AG10803 (cell line): Measurements from ENCODE around the gene KRTAP21-3.
"Not testable (repeated sequence)": the region's sequence is repeated elsewhere in the genome, so short reads cannot be mapped to it uniquely, and the experiment has no call there.

Source experiments
- DNase-seq: peaks from one replicate; pipeline ENCODE4 v3.0.0; 2010; ENCODE audit warnings: low read depth
- H3K4me3 ChIP-seq: 2 replicates; pipeline ENCODE4 v1.5.1; 2011; ENCODE audit warnings: mild to moderate bottlenecking, low read length, control low read depth
- CTCF ChIP-seq: conservative IDR thresholded peaks from 2 replicates; pipeline ENCODE4 v1.5.1; 2011; ENCODE audit warnings: mild to moderate bottlenecking, low read length, control low read depth, inconsistent platforms

KRTAP21-3 gene

GRCh38 chr21:30718239-30718909, at the start of gene KRTAP21-3:
KRTAP21-3 (minus strand) TSS chr21:30718777; CDS start chr21:30718759, 18 bp downstream.
- no peak for TF ChIP-seq CTCF
- DNase-seq: no peak
- H3K4me3 ChIP-seq: no peak within 1 kb of the TSS

- no peak for DNase-seq
- no peak for TF ChIP-seq CTCF
- no peak overlapping the region for H3K4me3 ChIP-seq
Measured at GRCh38 chr21:30760776-30761175, 42.2 kb upstream of the KRTAP21-3 start.

GRCh38 chr21:30758306-30758705, 39.7 kb upstream of the KRTAP21-3 start:
- DNase-seq: no peak
- H3K4me3 ChIP-seq: no peak overlapping the region
- TF ChIP-seq CTCF: no peak

GRCh38 chr21:30755328-30755727, 36.8 kb upstream of the KRTAP21-3 start, which contains the start of gene KRTAP21-1:
KRTAP21-1 (minus strand) TSS chr21:30755428; CDS start chr21:30755378, 50 bp downstream.
- not testable (repeated sequence) for DNase-seq, H3K4me3 ChIP-seq

- no peak for DNase-seq
- no peak for TF ChIP-seq CTCF
Measured at GRCh38 chr21:30747159-30747558, 28.6 kb upstream of the KRTAP21-3 start, which contains the start of gene KRTAP21-2. KRTAP21-2 (minus strand) TSS chr21:30747259; CDS start chr21:30747202, 57 bp downstream.

DNA sequence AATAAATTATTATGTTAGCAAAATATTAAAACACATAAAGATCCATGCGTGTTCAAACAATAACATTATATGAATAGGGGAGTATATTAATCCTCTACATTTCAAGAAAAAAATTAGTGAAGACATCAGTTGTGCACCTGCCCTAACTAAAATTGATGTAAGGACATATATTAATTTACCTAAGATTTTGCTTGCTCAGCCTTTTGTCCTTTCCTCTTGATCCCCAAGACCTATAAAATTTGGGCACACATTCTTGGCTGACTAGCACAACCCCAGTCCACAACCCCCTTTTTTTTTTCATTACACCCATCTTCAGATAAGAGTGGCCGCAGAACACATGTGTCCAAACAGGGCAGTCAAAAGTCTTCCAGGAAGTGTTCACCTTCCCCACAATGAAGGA, 21.9 kb upstream of the KRTAP21-3 start:
- no peak for DNase-seq
- no peak for TF ChIP-seq CTCF

More at GRCh38 chr21:30747159-30747558, 28.6 kb upstream of the KRTAP21-3 start, which contains the start of gene KRTAP21-2:
- no peak within 1 kb of the TSS for H3K4me3 ChIP-seq

GRCh38 chr21:30733026-30733425, 14.4 kb upstream of the KRTAP21-3 start:
- no peak overlapping the region for H3K4me3 ChIP-seq
- no peak for TF ChIP-seq CTCF

More for the DNA sequence above, 21.9 kb upstream of the KRTAP21-3 start:
- no peak overlapping the region for H3K4me3 ChIP-seq

More at GRCh38 chr21:30733026-30733425, 14.4 kb upstream of the KRTAP21-3 start:
- DNase-seq: no peak
